Breast epithelium (tissue), 4 donors: Measurements from ENCODE around the gene SRGAP3. TPM values are rescaled to one million over a fixed set of nuclear protein-coding genes. Genes with fewer than 3 reads are reported as not detected.

ENCODE experiments used
- DNase-seq, 2 donors: peaks; one replicate each; pipeline ENCODE4 v3.0.0-alpha.2; 2019; ENCODE audit warnings: low spot score in 2 of 2
- H3K27ac ChIP-seq, 2 donors: fragments of 200-600 bp; sonication (generic) in 1 of 2; one replicate each; pipeline ENCODE4 v1.5.1; 2016 to 2019; ENCODE audit warnings: mild to moderate bottlenecking in 1 of 2
- H3K27me3 ChIP-seq, 2 donors: fragments of 200-600 bp; sonication (generic) in 1 of 2; one replicate each; pipeline versions ENCODE4 v1.5.1 to v1.6.0; 2017 to 2019; ENCODE audit warnings: control low read depth in 1 of 2, mild to moderate bottlenecking in 1 of 2
- H3K36me3 ChIP-seq: fragments of 200-600 bp; one replicate; pipeline ENCODE4 v1.5.1; 2019
- H3K4me1 ChIP-seq, 2 donors: fragments of 200-600 bp; sonication (generic); one replicate each; pipeline ENCODE4 v1.5.1; 2016 to 2019; ENCODE audit warnings: control low read depth in 1 of 2
- H3K4me3 ChIP-seq, 3 donors: fragments of 200-600 bp; sonication (generic); 1 replicate in 2 of 3; 2 replicates in 1 of 3; pipeline ENCODE4 v1.5.1; 2016 to 2019; ENCODE audit warnings: mild to moderate bottlenecking in 3 of 3, moderate library complexity in 2 of 3
- H3K9me3 ChIP-seq, 2 donors: fragments of 200-600 bp; sonication (generic) in 1 of 2; one replicate each; pipeline ENCODE4 v1.5.1; 2016 to 2019; ENCODE audit warnings: control low read depth in 1 of 2
- POLR2A ChIP-seq: fragments of 450-650 bp; IDR thresholded peaks from one replicate; pipeline ENCODE4 v1.6.1; 2016; ENCODE audit warnings: antibody characterized with exemption, mild to moderate bottlenecking, moderate library complexity
- POLR2AphosphoS5 ChIP-seq, 3 donors: sonication (generic); formaldehyde crosslinking; IDR thresholded peaks; one replicate each; pipeline ENCODE4 v1.6.1; 2017; ENCODE audit warnings: antibody characterized with exemption in 3 of 3
- intact Hi-C: fragments of 100-400 bp; cut with DNase I; formaldehyde crosslinking; loops from one replicate; pipeline ENCODE4 v1.15.1; 2023; ENCODE audit warnings: low total_unique reads
- total RNA-seq, 3 donors: library from RNA; depleted of rRNA; stranded (reverse); fragments of >200 nt; gene quantifications; one replicate each; pipeline ENCODE4 v1.1.0, GENCODE V29; 2016
- TF ChIP-seq, protein P1 (sequence below), 3 donors: fragments of 450-650 bp; IDR thresholded peaks; one replicate each; pipeline ENCODE4 v1.5.1; 2016 to 2017; ENCODE audit warnings: antibody characterized with exemption in 3 of 3, mild to moderate bottlenecking in 3 of 3, moderate library complexity in 3 of 3

The SRGAP3 gene
- total RNA-seq, 3 donors from 2014 or later: 13.6 to 21.5 (median 19.0) TPM

DNA sequence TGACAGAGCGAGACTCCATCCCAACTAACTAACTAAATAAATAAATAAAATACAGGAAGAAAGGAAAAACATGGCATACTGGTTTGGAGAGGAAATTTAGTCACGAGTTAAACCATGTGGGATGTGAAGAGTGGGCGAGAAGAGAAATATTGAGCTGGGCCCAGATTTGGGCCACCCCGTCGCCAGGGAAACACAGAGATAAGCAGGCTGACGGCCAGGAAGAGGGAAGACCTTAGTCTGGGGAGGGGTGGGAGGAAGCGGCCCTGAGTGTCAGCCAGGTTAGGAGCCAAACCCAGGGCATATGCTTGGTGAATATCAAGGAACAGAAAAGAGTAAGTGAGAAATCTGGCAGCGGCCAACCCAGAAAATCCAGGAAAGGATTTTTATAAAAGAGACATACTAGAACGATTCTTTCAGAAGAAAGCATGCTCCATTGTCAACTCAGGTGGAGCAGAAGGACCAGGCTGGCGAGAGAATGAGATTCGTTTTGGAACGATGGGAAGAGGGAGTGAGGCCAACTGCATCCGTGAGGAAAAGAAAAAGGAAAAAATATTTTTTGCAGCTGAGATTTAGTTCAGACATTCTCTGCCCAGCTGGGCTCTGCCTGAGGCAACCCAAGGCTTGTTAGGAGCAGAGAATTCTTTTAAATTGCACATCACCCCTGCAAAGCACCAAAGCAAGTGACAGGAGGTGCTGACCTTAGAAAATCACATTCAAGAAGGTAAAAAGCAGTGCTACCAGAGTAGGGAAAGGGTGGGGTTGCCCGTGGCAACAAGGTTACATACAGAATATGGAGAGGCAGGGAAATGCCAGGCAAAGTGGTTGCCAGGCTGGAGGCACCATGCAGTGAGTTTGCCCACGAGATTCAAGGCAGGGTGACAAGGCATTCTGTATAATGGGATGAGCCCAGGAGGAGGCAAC is 226.9 kb downstream of the SRGAP3 start:
- Histone ChIP-seq H3K9me3 (no peaks in the 10 kb centered on the region), H3K27me3 (no peaks in the 10 kb centered on the region), H3K4me1 (no peaks in the 10 kb centered on the region), H3K4me3 (no peak overlapping the region), H3K36me3 (no peaks in the 10 kb centered on the region), H3K27ac (no peak overlapping the region)
- DNase-seq: no peak
- intact Hi-C loops: no loop called here
- TF ChIP-seq POLR2AphosphoS5 (IDR thresholded peaks at IDR 0.05) (no peak), POLR2A (no peak)
- TF ChIP-seq, protein P1, sequence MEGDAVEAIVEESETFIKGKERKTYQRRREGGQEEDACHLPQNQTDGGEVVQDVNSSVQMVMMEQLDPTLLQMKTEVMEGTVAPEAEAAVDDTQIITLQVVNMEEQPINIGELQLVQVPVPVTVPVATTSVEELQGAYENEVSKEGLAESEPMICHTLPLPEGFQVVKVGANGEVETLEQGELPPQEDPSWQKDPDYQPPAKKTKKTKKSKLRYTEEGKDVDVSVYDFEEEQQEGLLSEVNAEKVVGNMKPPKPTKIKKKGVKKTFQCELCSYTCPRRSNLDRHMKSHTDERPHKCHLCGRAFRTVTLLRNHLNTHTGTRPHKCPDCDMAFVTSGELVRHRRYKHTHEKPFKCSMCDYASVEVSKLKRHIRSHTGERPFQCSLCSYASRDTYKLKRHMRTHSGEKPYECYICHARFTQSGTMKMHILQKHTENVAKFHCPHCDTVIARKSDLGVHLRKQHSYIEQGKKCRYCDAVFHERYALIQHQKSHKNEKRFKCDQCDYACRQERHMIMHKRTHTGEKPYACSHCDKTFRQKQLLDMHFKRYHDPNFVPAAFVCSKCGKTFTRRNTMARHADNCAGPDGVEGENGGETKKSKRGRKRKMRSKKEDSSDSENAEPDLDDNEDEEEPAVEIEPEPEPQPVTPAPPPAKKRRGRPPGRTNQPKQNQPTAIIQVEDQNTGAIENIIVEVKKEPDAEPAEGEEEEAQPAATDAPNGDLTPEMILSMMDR (IDR thresholded peaks at IDR 0.05): no peak

GRCh38 chr3:9021271-9022009 is 228.0 kb downstream of the SRGAP3 start:
- Histone ChIP-seq H3K27ac (no peak overlapping the region), H3K27me3 (no peaks in the 10 kb centered on the region), H3K9me3 (no peaks in the 10 kb centered on the region), H3K4me3 (no peak overlapping the region), H3K36me3 (no peaks in the 10 kb centered on the region), H3K4me1 (no peaks in the 10 kb centered on the region)
- intact Hi-C loops: no loop called here
- DNase-seq: no peak
- TF ChIP-seq POLR2AphosphoS5 (IDR thresholded peaks at IDR 0.05): no peak
- TF ChIP-seq POLR2A: no peak
- TF ChIP-seq, protein P1 (IDR thresholded peaks at IDR 0.05): no peak

DNA sequence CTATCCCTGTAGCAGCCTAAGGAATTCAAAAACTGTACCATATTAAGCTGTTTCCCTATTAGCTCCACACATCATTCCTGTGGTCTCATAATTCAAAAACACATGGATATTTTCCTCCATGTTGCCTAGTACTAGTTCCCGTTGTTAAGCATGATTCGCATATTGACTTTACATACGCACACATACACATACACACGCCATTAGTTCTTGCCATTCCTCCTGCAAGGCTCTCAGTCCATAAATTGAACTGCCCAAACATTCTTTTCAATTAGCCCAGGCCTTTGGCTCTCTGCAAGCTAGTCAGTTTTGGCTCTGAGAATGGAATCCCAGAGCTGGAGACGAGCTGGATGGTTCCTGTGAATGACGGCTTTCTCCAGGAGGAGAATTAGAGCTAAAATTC is 229.0 kb downstream of the SRGAP3 start:
- intact Hi-C loops: no loop called here
- no peak overlapping the region for H3K4me3 ChIP-seq
- H3K36me3 ChIP-seq: no peaks in the 10 kb centered on the region
- H3K4me1 ChIP-seq: no peaks in the 10 kb centered on the region
- no peaks in the 10 kb centered on the region for H3K27me3 ChIP-seq
- H3K27ac ChIP-seq: no peak overlapping the region
- TF ChIP-seq, protein P1 (IDR thresholded peaks at IDR 0.05): no peak
- TF ChIP-seq POLR2AphosphoS5 (IDR thresholded peaks at IDR 0.05) (no peak), POLR2A (no peak)
- DNase-seq: no peak
- H3K9me3 ChIP-seq: no peaks in the 10 kb centered on the region

GRCh38 chr3:9019259-9019961 is 230.0 kb downstream of the SRGAP3 start:
- H3K27ac ChIP-seq: no peak overlapping the region
- DNase-seq: no peak
- intact Hi-C loops: no loop called here

More at GRCh38 chr3:9019259-9019961, 230.0 kb downstream of the SRGAP3 start:
- no peaks in the 10 kb centered on the region for H3K27me3 ChIP-seq
- no peaks in the 10 kb centered on the region for H3K4me1 ChIP-seq
- H3K36me3 ChIP-seq: no peaks in the 10 kb centered on the region
- no peaks in the 10 kb centered on the region for H3K9me3 ChIP-seq
- TF ChIP-seq, protein P1 (IDR thresholded peaks at IDR 0.05): no peak
- TF ChIP-seq POLR2AphosphoS5 (IDR thresholded peaks at IDR 0.05) (no peak), POLR2A (no peak)
- H3K4me3 ChIP-seq: no peak overlapping the region
